ENCODE data around the gene GPSM1. TPM values are rescaled to one million over a fixed set of nuclear protein-coding genes. Genes with fewer than 3 reads are reported as not detected.

The GPSM1 gene
- total and polyA plus RNA-seq, 3 donors from 2014 or later, result 33.5 to 101 (median 84.4) TPM

GRCh38 chr9:136312009-136312375 is 15.3 kb upstream of the GPSM1 start:
- intact Hi-C loops (cut with DNase I; ENCODE audit: low total_unique reads), result no loop called here
- H3K36me3 ChIP-seq (ENCODE audit: low read depth, missing control alignments), result no peaks in the 10 kb centered on the region
- H3K4me3 ChIP-seq, result no peak overlapping the region
- no peak for TF ChIP-seq CTCF (IDR thresholded peaks at IDR 0.05)
- no peak for TF ChIP-seq POLR2A (IDR thresholded peaks at IDR 0.05)
- 67 to 73% methylated on average over 7 to 10 of the region's 10 CpGs for WGBS, 2 donors
- no peaks in the 10 kb centered on the region for H3K27me3 ChIP-seq
- no peak for DNase-seq
- H3K27ac ChIP-seq, result no peak overlapping the region
- H3K9me3 ChIP-seq, result no peaks in the 10 kb centered on the region
- H3K4me1 ChIP-seq, result no peaks in the 10 kb centered on the region

GRCh38 chr9:136312436-136312835 is 14.9 kb upstream of the GPSM1 start:
- peak; percentile 40 for DNase-seq
- no peaks in the 10 kb centered on the region for H3K9me3 ChIP-seq
- intact Hi-C loops (cut with DNase I; ENCODE audit: low total_unique reads), result no loop called here
- 71 to 77% methylated on average over 8 to 12 of the region's 12 CpGs for WGBS, 2 donors
- H3K4me1 ChIP-seq, result no peaks in the 10 kb centered on the region
- no peaks in the 10 kb centered on the region for H3K27me3 ChIP-seq
- H3K4me3 ChIP-seq, result no peak overlapping the region
- TF ChIP-seq CTCF (IDR thresholded peaks at IDR 0.05), result peak in 2 of 3 experiments; percentile 56 to 63
- TF ChIP-seq POLR2A (IDR thresholded peaks at IDR 0.05), result no peak
- H3K27ac ChIP-seq, result no peak overlapping the region
- no peaks in the 10 kb centered on the region for H3K36me3 ChIP-seq (ENCODE audit: low read depth, missing control alignments)

DNA sequence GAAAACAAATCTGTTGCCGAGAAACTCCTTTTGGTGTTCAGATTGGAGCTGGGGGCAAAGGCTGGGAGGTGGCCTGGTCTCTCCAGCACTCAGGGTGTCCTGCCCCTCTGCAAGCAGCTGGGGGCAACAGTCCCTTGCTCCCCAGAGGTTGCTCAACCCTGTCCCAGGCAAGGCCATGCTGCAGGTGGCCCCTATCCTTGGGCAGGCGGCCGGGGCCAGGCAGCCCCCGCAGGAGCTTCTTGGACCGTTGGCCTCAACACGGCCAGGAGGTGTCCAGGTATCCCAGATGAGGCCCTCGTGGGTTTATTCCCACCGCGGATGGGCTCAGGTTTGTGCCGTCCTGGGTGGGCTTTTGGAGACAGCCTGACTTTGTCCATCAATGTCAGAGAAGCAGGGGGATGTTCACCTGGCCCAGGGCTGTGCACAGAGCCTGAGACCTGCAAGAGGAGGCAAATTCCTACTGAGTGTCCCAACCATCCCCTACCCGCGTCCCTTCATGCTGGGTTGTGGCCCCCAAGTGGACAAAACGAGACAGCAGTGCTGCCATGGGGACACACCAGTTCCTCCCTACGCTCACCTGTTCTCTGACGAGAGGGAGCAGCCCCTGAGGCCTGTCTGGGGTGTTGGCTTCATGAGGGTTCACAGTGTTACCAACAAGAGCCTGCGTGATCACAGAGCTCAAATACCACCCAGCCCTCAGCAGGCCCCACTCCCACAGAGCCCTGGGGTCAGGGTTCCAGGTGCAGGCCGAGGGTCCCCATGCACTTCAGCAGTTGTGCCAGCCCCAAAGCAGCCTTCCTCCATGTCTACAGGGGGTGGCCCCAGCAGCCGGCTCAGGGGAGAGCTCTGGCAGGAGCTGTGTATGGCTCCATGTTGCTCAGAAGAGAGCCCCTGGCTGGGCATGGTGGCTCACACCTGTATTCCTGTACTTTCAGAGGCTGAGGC is 14.0 kb upstream of the GPSM1 start:
- intact Hi-C loops (cut with DNase I; ENCODE audit: low total_unique reads), result no loop called here
- no peaks in the 10 kb centered on the region for H3K9me3 ChIP-seq

GRCh38 chr9:136314056-136314416 is 13.3 kb upstream of the GPSM1 start:
- 81 to 85% methylated on average over 3 of the region's 3 CpGs for WGBS, 2 donors
- Histone ChIP-seq H3K27ac (no peak overlapping the region), H3K9me3 (no peaks in the 10 kb centered on the region), H3K4me1 (no peaks in the 10 kb centered on the region), H3K27me3 (no peaks in the 10 kb centered on the region), H3K36me3 (ENCODE audit: low read depth, missing control alignments) (no peaks in the 10 kb centered on the region), H3K4me3 (no peak overlapping the region)
- intact Hi-C loops (cut with DNase I; ENCODE audit: low total_unique reads), result no loop called here
- DNase-seq, result no peak
- TF ChIP-seq CTCF (IDR thresholded peaks at IDR 0.05) (no peak), POLR2A (IDR thresholded peaks at IDR 0.05) (no peak)

More for the DNA sequence above, 14.0 kb upstream of the GPSM1 start:
- WGBS, 2 donors, result 87 to 89% methylated on average over 3 to 17 of the region's 18 CpGs
- H3K4me3 ChIP-seq, result no peak overlapping the region
- no peak for TF ChIP-seq POLR2A (IDR thresholded peaks at IDR 0.05)
- H3K36me3 ChIP-seq (ENCODE audit: low read depth, missing control alignments), result no peaks in the 10 kb centered on the region
- no peaks in the 10 kb centered on the region for H3K27me3 ChIP-seq
- no peaks in the 10 kb centered on the region for H3K4me1 ChIP-seq
- DNase-seq, result no peak
- H3K27ac ChIP-seq, result no peak overlapping the region

DNA sequence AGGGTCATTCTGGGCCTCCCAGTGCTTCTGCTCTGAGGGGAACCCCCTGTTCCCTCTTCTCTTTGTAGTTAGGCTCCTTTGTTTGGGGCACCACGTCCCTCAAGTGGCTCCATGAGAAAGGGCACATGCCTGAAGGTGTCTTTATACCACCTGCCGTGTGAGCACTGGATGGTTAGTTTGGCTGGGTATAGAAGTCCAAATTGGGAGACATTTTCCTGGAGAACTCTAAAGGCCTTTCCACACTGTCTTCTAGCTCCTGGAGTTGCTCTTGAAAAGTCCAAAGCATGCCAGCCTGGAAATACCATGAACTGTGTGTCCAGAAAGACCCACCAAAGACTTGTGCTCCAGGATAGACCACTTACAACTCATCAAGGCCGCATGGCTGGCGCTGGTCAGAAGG is 12.4 kb upstream of the GPSM1 start:
- intact Hi-C loops (cut with DNase I; ENCODE audit: low total_unique reads), result no loop called here
- DNase-seq, result no peak
- H3K27me3 ChIP-seq, result no peaks in the 10 kb centered on the region
- no peaks in the 10 kb centered on the region for H3K36me3 ChIP-seq (ENCODE audit: low read depth, missing control alignments)
- H3K27ac ChIP-seq, result no peak overlapping the region
- 90 to 98% methylated on average over 4 of the region's 4 CpGs for WGBS, 2 donors
- no peak for TF ChIP-seq POLR2A (IDR thresholded peaks at IDR 0.05)
- no peak for TF ChIP-seq CTCF (IDR thresholded peaks at IDR 0.05)
- no peaks in the 10 kb centered on the region for H3K9me3 ChIP-seq
- H3K4me1 ChIP-seq, result no peaks in the 10 kb centered on the region
- H3K4me3 ChIP-seq, result no peak overlapping the region
